ENCODE results near the gene WASF2. TPM values are rescaled to one million over a fixed set of nuclear protein-coding genes. Genes with fewer than 3 reads are reported as not detected.

Gene WASF2
- polyA plus RNA-seq, 1 experiment, result 62.7 TPM

DNA sequence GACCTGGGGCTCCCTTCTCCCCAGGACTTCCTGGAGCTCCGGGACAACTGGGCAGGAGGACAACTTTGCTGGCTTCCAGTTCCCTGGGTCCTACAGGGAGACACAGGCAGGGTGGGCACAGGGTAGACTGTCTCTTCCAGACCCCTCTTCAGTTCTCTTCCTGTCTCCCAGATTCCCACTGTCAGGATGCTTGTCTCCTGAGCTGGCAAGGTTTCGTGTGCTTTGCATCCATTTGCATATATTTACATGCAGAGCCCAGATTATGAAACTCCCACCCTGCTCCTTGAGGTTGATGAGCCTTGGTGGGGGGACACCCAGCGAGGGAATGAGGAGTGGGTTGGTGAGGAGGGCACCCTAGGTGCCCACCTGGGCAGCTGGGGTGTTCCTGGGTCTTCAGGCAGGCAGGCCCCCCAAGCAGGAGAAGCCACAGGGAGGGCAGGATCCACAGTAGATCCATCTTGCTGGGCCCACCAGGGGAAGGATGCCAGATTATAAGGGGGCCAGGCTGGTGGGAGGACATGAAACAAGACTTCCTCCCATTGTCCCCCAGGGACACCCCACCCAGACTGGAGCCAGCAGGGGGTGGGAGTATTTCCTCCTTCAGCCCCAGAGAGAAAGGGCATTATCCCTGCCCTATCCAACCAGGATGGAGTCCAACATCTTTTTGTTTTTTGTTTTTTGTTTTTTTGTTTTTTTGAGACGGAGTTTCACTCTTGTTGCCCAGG is 115.4 kb downstream of the WASF2 start, which contains the start of gene FCN3:
Gene FCN3 (minus strand): TSS at position 463 of the 725 bp plus-strand sequence. CDS start 6 bp downstream, at position 457.
- no peak within 1 kb of the TSS for H3K27ac ChIP-seq (ENCODE audit: low read depth, low read length)
- H3K4me3 ChIP-seq (ENCODE audit: low read depth, low read length), result no peak within 1 kb of the TSS
- CTCF ChIA-PET, result interaction anchor here (0.7 to 0.9 kb wide), 4 partner anchors 9 to 1107 kb away, joined by 3 read pairs; no protein-coding TSS in a partner anchor
- TF ChIP-seq CTCF (IDR thresholded peaks at IDR 0.05; ENCODE audit: low read depth, low read length), result no peak
- POLR2A ChIA-PET, result no interaction called here
- peaks cover 7% of the 10 kb centered on the region for H3K27me3 ChIP-seq (ENCODE audit: control insufficient read depth, insufficient read depth, low read length)
- no peaks in the 10 kb centered on the region for H3K9me3 ChIP-seq (ENCODE audit: control insufficient read depth, insufficient read depth, low read length)
- DNase-seq (ENCODE audit: low read depth, low spot score), result no peak

DNA sequence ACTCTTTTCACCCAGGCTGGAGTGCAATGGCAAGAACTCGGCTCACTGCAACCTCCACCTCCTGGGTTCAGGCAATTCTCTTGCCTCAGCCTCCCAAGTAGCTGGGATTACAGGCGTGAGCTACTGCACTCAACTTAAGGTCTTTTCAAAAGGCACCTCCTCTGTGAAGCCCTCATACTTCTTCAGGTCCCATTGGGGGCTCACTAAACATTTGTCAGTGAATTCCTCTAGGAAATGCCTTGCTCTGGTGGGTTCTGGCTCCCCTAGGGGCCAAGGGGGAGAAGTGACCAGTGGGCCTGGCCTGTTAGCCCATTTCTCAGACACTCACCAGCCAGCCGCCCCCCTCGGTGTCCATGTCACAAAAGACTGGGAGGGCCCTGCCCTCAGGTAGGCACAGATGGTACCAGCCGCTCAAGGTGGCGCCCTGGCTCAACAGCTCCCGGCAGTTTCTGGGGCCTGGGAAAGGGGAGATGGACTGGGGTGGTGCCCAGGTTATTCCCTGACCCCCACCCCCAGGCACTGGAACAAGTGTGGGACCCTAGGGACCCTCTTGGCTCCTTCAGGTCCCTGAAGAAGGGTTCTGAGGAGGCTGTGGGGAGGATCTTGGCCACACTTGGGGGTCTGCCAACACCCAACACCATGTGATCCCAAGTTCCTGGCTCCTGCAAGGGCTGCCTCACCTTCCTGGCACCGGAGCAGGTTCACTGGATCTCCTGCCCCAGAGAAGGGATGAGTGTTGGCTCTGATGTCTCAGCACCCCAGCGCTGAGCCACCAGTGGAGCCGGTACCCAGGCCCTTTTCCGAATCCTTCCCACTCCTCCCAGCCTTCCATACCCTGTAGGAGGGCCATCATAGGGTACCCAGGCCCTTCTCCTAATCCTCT is 116.9 kb downstream of the WASF2 start:
- CTCF ChIA-PET, result interaction anchor here (0.7 to 1.7 kb wide), 4 partner anchors 13 to 40 kb away, joined by 3 to 6 read pairs (median 4); no protein-coding TSS in a partner anchor
- POLR2A ChIA-PET, result no interaction called here
- DNase-seq (ENCODE audit: low read depth, low spot score), result no peak
- no peak overlapping the region for H3K4me3 ChIP-seq (ENCODE audit: low read depth, low read length)
- H3K27me3 ChIP-seq (ENCODE audit: control insufficient read depth, insufficient read depth, low read length), result peaks cover 7% of the 10 kb centered on the region
- no peaks in the 10 kb centered on the region for H3K9me3 ChIP-seq (ENCODE audit: control insufficient read depth, insufficient read depth, low read length)
- TF ChIP-seq CTCF (IDR thresholded peaks at IDR 0.05; ENCODE audit: low read depth, low read length), result peak; percentile 46
- no peak overlapping the region for H3K27ac ChIP-seq (ENCODE audit: low read depth, low read length)

DNA sequence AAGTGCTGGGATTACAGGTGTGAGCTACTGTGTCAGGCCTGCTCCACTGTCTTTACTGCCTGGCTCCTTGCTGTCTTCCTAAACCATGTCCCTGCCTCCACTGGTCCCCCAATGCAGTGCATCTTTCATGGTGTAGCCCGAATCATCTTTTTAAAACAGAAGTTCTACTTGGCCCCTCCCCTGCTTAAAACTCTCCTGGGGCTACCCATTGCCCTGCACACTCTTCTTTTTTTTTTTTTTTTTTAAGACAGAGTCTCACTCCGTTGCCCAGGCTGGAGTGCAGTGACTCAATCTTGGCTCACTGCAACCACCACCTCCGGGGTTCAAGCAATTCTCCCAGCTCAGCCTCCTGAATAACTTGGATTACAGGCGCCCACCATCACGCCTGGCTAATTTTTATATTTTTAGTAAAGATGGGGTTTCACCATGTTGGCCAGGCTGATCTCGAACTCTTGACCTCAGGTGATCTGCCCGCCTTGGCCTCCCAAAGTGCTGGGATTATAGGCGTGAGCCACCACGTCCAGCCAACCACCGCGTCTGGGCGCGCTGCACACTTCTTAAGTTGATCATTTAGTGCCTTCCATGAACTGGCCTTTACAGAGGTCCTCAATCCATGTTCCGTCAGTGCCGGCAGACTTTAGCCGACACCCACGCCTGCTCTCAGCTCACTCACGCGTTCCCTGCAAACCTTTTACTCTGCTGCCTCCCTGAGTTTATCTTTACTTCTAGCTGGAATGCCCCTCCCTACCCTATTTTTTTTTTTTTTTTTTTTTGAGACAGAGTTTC is 117.8 kb downstream of the WASF2 start:
- POLR2A ChIA-PET, result no interaction called here
- no peaks in the 10 kb centered on the region for H3K9me3 ChIP-seq (ENCODE audit: control insufficient read depth, insufficient read depth, low read length)
- DNase-seq (ENCODE audit: low read depth, low spot score), result no peak
- H3K27ac ChIP-seq (ENCODE audit: low read depth, low read length), result no peak overlapping the region
- no peak for TF ChIP-seq CTCF (IDR thresholded peaks at IDR 0.05; ENCODE audit: low read depth, low read length)
- H3K4me3 ChIP-seq (ENCODE audit: low read depth, low read length), result no peak overlapping the region
- CTCF ChIA-PET, result interaction anchor here (0.7 to 1.7 kb wide), 4 partner anchors 14 to 40 kb away, joined by 3 to 6 read pairs (median 4); no protein-coding TSS in a partner anchor
- H3K27me3 ChIP-seq (ENCODE audit: control insufficient read depth, insufficient read depth, low read length), result peaks cover 7% of the 10 kb centered on the region

DNA sequence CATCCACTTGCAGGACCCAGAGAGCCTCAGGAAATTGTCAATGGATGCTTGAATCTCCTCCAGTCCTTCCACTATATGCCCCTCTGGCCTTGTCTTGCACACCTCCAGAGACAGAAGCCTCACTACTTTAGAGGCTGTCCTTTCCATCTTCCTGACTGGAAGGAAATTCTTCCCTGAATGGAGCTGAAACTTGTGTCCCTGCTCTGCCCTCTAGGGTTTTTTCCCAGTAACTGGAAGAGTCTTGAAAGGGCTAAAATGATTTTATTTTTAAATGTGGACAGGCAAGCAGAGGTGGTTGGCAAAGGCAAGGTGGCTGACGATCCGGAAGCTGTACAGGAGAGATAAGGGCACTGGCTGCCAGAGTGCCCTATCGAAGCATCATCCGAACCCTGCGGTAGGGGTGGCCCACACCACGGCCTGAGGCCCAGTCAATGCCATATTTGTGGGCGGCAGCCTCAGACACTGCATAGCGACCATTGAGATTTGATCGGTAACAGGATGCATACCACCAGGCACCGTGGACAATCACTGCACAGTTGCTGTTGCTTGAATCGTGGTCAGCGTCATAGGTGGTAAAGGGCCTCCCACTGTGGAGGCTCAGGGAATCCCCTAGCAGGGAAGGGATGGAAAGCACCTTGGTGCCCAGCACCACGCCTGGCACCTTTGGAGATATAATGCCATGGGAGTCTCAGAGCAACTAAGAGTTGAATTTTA is 120.9 kb downstream of the WASF2 start:
- POLR2A ChIA-PET, result no interaction called here
- TF ChIP-seq CTCF (IDR thresholded peaks at IDR 0.05; ENCODE audit: low read depth, low read length), result peak; percentile 47

More for the DNA sequence above, 120.9 kb downstream of the WASF2 start:
- H3K27ac ChIP-seq (ENCODE audit: low read depth, low read length), result no peak overlapping the region
- H3K27me3 ChIP-seq (ENCODE audit: control insufficient read depth, insufficient read depth, low read length), result no peaks in the 10 kb centered on the region
- CTCF ChIA-PET, result interaction anchor here (0.5 to 5.3 kb wide), 6 partner anchors 12 to 253 kb away, joined by 3 to 75 read pairs (median 6); no protein-coding TSS in a partner anchor
- H3K4me3 ChIP-seq (ENCODE audit: low read depth, low read length), result no peak overlapping the region
- no peak for DNase-seq (ENCODE audit: low read depth, low spot score)
- no peaks in the 10 kb centered on the region; the same call in 1 of the 2 replicates for H3K9me3 ChIP-seq (ENCODE audit: control insufficient read depth, insufficient read depth, low read length)

Data from AG04450 (cell line).